Activated naive CD8-positive, alpha-beta T cell (primary cell): ENCODE data around the gene PPP1R18.

Experiments
- H3K27ac Mint-ChIP-seq: one replicate; pipeline ENCODE4 v1.8.0; 2021; ENCODE audit warnings: mixed read lengths
- H3K27me3 Mint-ChIP-seq: one replicate; pipeline ENCODE4 v1.8.0; 2021; ENCODE audit warnings: mixed read lengths
- H3K36me3 Mint-ChIP-seq: one replicate; pipeline ENCODE4 v1.8.0; 2021; ENCODE audit warnings: mixed read lengths
- H3K4me1 Mint-ChIP-seq: one replicate; pipeline ENCODE4 v1.8.0; 2021; ENCODE audit warnings: low read depth, mixed read lengths
- H3K4me3 Mint-ChIP-seq: one replicate; pipeline ENCODE4 v1.8.0; 2021; ENCODE audit warnings: mild to moderate bottlenecking, mixed read lengths
- H3K9me3 Mint-ChIP-seq: one replicate; pipeline ENCODE4 v1.8.0; 2021; ENCODE audit warnings: low read depth, mixed read lengths

The PPP1R18 gene

GRCh38 chr6:30709101-30709868 lies 22.8 kb upstream of the PPP1R18 start:
- Mint-ChIP-seq H3K36me3 (peaks cover 35% of the 10 kb centered on the region), H3K27ac (no peak overlapping the region), H3K4me3 (no peak overlapping the region), H3K4me1 (peaks cover 11% of the 10 kb centered on the region), H3K9me3 (no peaks in the 10 kb centered on the region), H3K27me3 (no peaks in the 10 kb centered on the region)

- no peaks in the 10 kb centered on the region for H3K9me3 Mint-ChIP-seq
- no peaks in the 10 kb centered on the region for H3K27me3 Mint-ChIP-seq
- no peak overlapping the region for H3K4me3 Mint-ChIP-seq
- H3K36me3 Mint-ChIP-seq: peaks cover 29% of the 10 kb centered on the region
- peaks cover 8% of the 10 kb centered on the region for H3K4me1 Mint-ChIP-seq
- no peak overlapping the region for H3K27ac Mint-ChIP-seq
These were observed 20.9 kb upstream of the PPP1R18 start for GRCh38 chr6:30707281-30707850.

GRCh38 chr6:30705620-30706019 lies 19.2 kb upstream of the PPP1R18 start:
- Mint-ChIP-seq H3K27ac (no peak overlapping the region), H3K4me1 (no peaks in the 10 kb centered on the region), H3K4me3 (no peak overlapping the region), H3K36me3 (peaks cover 19% of the 10 kb centered on the region), H3K27me3 (no peaks in the 10 kb centered on the region), H3K9me3 (no peaks in the 10 kb centered on the region)

- Mint-ChIP-seq H3K27me3 (no peaks in the 10 kb centered on the region), H3K4me3 (no peak overlapping the region), H3K27ac (no peak overlapping the region), H3K4me1 (no peaks in the 10 kb centered on the region), H3K36me3 (peaks cover 14% of the 10 kb centered on the region), H3K9me3 (no peaks in the 10 kb centered on the region)
These were observed 17.4 kb upstream of the PPP1R18 start for GRCh38 chr6:30703821-30704220.

GRCh38 chr6:30703011-30703410 lies 16.6 kb upstream of the PPP1R18 start:
- peaks cover 14% of the 10 kb centered on the region for H3K36me3 Mint-ChIP-seq
- H3K4me3 Mint-ChIP-seq: no peak overlapping the region
- H3K27me3 Mint-ChIP-seq: no peaks in the 10 kb centered on the region
- H3K9me3 Mint-ChIP-seq: no peaks in the 10 kb centered on the region
- H3K27ac Mint-ChIP-seq: no peak overlapping the region
- H3K4me1 Mint-ChIP-seq: no peaks in the 10 kb centered on the region

- no peak overlapping the region for H3K4me3 Mint-ChIP-seq
- H3K27me3 Mint-ChIP-seq: no peaks in the 10 kb centered on the region
- no peaks in the 10 kb centered on the region for H3K9me3 Mint-ChIP-seq
- H3K27ac Mint-ChIP-seq: no peak overlapping the region
- peaks cover 4% of the 10 kb centered on the region for H3K36me3 Mint-ChIP-seq
- no peaks in the 10 kb centered on the region for H3K4me1 Mint-ChIP-seq
These were observed 13.9 kb upstream of the PPP1R18 start for GRCh38 chr6:30700340-30700739.

GRCh38 chr6:30696432-30696831 lies 10.0 kb upstream of the PPP1R18 start:
- no peaks in the 10 kb centered on the region for H3K27me3 Mint-ChIP-seq
- no peak overlapping the region for H3K27ac Mint-ChIP-seq
- H3K4me1 Mint-ChIP-seq: peaks cover 5% of the 10 kb centered on the region
- H3K9me3 Mint-ChIP-seq: no peaks in the 10 kb centered on the region
- no peaks in the 10 kb centered on the region for H3K36me3 Mint-ChIP-seq
- no peak overlapping the region for H3K4me3 Mint-ChIP-seq

GRCh38 chr6:30691208-30691847 lies 4.9 kb upstream of the PPP1R18 start:
- Mint-ChIP-seq H3K4me3 (peak overlapping the region; percentile 91), H3K27ac (peak overlapping the region; percentile 83), H3K27me3 (no peaks in the 10 kb centered on the region), H3K9me3 (no peaks in the 10 kb centered on the region), H3K36me3 (no peaks in the 10 kb centered on the region), H3K4me1 (peaks cover 42% of the 10 kb centered on the region)

GRCh38 chr6:30690403-30691207 lies 4.2 kb upstream of the PPP1R18 start, which contains the start of gene NRM:
Gene NRM, minus strand, starts transcription at chr6:30690984. Its CDS starts 10 bp downstream, at chr6:30690974.
- Mint-ChIP-seq H3K9me3 (no peaks in the 10 kb centered on the region), H3K27me3 (no peaks in the 10 kb centered on the region), H3K4me3 (peak within 1 kb of the TSS; percentile 91), H3K4me1 (peaks cover 42% of the 10 kb centered on the region), H3K36me3 (no peaks in the 10 kb centered on the region), H3K27ac (peak within 1 kb of the TSS; percentile 84)

GRCh38 chr6:30689985-30690384 lies 3.5 kb upstream of the PPP1R18 start:
- Mint-ChIP-seq H3K4me3 (peak overlapping the region; percentile 91), H3K27me3 (no peaks in the 10 kb centered on the region), H3K4me1 (peaks cover 42% of the 10 kb centered on the region), H3K9me3 (no peaks in the 10 kb centered on the region), H3K27ac (peak overlapping the region; percentile 84), H3K36me3 (peaks cover 2% of the 10 kb centered on the region)

- Mint-ChIP-seq H3K4me1 (peaks cover 42% of the 10 kb centered on the region), H3K36me3 (peaks cover 4% of the 10 kb centered on the region), H3K4me3 (peak overlapping the region; percentile 93), H3K27me3 (no peaks in the 10 kb centered on the region), H3K9me3 (no peaks in the 10 kb centered on the region), H3K27ac (peak overlapping the region; percentile 84)
These were observed 2.8 kb upstream of the PPP1R18 start for GRCh38 chr6:30689022-30689865.

GRCh38 chr6:30688569-30688968 lies 2.1 kb upstream of the PPP1R18 start:
- Mint-ChIP-seq H3K4me3 (peak overlapping the region; percentile 93), H3K27ac (peak overlapping the region; percentile 89), H3K36me3 (peaks cover 4% of the 10 kb centered on the region), H3K9me3 (no peaks in the 10 kb centered on the region), H3K4me1 (peaks cover 42% of the 10 kb centered on the region), H3K27me3 (no peaks in the 10 kb centered on the region)

- Mint-ChIP-seq H3K4me3 (peak overlapping the region; percentile 93), H3K27ac (peak overlapping the region; percentile 89), H3K27me3 (no peaks in the 10 kb centered on the region), H3K36me3 (peaks cover 6% of the 10 kb centered on the region), H3K4me1 (peaks cover 42% of the 10 kb centered on the region), H3K9me3 (no peaks in the 10 kb centered on the region)
These were observed 1.4 kb upstream of the PPP1R18 start for GRCh38 chr6:30687659-30688431.
